Suprapubic skin (tissue), 4 donors: ENCODE measurements around the gene SESN1. TPM values are rescaled to one million over a fixed set of nuclear protein-coding genes. Genes with fewer than 3 reads are reported as not detected.
"Not testable (repeated sequence)": the region's sequence is repeated elsewhere in the genome, so short reads cannot be mapped to it uniquely, and the experiment has no call there.

Experiments used
- DNase-seq, 2 donors: peaks; one replicate each; pipeline ENCODE4 v3.0.0-alpha.2; 2019; ENCODE audit warnings: low spot score in 2 of 2
- H3K27ac ChIP-seq: fragments of 200-600 bp; sonication (generic); one replicate; pipeline ENCODE4 v1.5.1; 2019
- H3K27me3 ChIP-seq: fragments of 200-600 bp; sonication (generic); one replicate; pipeline ENCODE4 v1.5.1; 2019
- H3K36me3 ChIP-seq: fragments of 200-600 bp; sonication (generic); one replicate; pipeline ENCODE4 v1.5.1; 2019
- H3K4me1 ChIP-seq: fragments of 200-600 bp; sonication (generic); one replicate; pipeline ENCODE4 v1.5.1; 2019
- H3K4me3 ChIP-seq: fragments of 200-600 bp; sonication (generic); one replicate; pipeline ENCODE4 v1.5.1; 2019; ENCODE audit warnings: mild to moderate bottlenecking
- H3K9me3 ChIP-seq: fragments of 200-600 bp; sonication (generic); one replicate; pipeline ENCODE4 v1.5.1; 2019
- CTCF ChIP-seq, 2 donors: fragments of 200-600 bp in 1 of 2; fragments of 450-650 bp in 1 of 2; sonication (generic) in 1 of 2; IDR thresholded peaks; one replicate each; pipeline ENCODE4 v1.5.1; 2016 to 2019; ENCODE audit warnings: antibody characterized with exemption in 2 of 2, mild to moderate bottlenecking in 1 of 2, moderate library complexity in 1 of 2
- EP300 ChIP-seq: sonication (generic); formaldehyde crosslinking; IDR thresholded peaks from one replicate; pipeline ENCODE4 v1.6.1; 2017; ENCODE audit warnings: antibody characterized with exemption
- POLR2A ChIP-seq, 2 donors: fragments of 450-650 bp; IDR thresholded peaks; one replicate each; pipeline ENCODE4 v1.6.1; 2017; ENCODE audit warnings: antibody characterized with exemption in 2 of 2, mild to moderate bottlenecking in 2 of 2, moderate library complexity in 2 of 2
- POLR2AphosphoS5 ChIP-seq, 3 donors: sonication (generic); formaldehyde crosslinking; IDR thresholded peaks; one replicate each; pipeline ENCODE4 v1.6.1; 2017; ENCODE audit warnings: antibody characterized with exemption in 3 of 3
- WGBS: methylation state at CpG from one replicate; pipeline ENCODE4 v1.1.5; 2018; 5-methylcytosine and 5-hydroxymethylcytosine counted together
- total RNA-seq, 4 donors: library from RNA; depleted of rRNA; stranded (reverse); fragments of >200 nt; gene quantifications; one replicate each; pipeline ENCODE4 v1.1.0, GENCODE V29; 2016

Gene SESN1
- total RNA-seq, 4 donors from 2014 or later: 70.7 to 207 (median 86.7) TPM

- Histone ChIP-seq H3K27me3 (no peaks in the 10 kb centered on the region), H3K27ac (no peak overlapping the region), H3K36me3 (peaks cover 21% of the 10 kb centered on the region), H3K4me1 (no peaks in the 10 kb centered on the region), H3K9me3 (peaks cover 3% of the 10 kb centered on the region), H3K4me3 (no peak overlapping the region)
- no peak for TF ChIP-seq POLR2AphosphoS5 (IDR thresholded peaks at IDR 0.05)
- no peak for TF ChIP-seq EP300
- TF ChIP-seq POLR2A (IDR thresholded peaks at IDR 0.05): no peak
- 73% methylated on average over 1 of the region's 1 CpG for WGBS
- no peak for DNase-seq
Measured at GRCh38 chr6:108983151-108983550, 111.5 kb downstream of the SESN1 start.

DNA sequence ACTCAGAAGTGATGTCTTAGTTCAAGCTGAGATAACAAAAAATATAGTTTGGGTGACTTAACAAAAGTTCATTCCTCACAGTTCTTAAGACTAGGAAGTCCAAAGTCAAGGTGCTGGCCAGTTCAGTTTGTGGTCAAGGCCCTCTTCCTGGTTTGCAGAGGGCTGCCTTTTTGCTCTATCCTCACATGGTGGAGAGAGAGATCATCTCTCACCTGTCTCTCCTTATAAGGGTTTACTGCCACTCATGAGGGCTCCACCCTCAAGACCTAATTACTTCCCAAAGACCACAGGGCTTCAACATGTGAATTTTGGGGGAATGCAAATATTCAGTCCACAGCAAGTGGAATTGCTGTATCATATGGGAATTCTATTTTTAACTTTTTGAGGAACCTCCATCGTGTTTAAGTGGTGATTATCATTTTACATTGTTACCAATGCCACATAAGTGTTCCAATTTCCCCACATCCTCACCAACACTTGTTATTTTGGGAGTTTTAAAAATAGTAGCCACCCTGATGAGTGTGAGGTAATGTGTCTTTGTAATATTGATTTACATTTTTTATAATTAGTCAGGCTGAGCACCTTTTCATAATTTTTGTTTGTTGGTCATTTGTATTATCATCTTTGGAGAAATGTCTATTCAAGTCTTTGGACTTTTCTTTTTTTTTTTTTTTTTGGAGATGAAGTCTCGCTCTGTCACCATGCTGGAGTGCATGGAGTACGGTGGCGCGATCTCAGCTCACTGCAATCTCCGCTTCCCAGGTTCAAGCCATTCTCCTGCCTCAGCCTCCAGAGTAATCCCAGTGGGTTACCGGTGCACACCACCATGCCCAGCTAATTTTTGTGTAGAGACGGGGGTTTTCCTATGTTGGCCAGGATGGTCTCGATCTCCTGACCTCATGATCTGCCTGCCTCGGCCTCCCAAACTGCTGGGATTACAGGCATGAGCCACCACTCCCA is 112.2 kb downstream of the SESN1 start:
- no peaks in the 10 kb centered on the region for H3K27me3 ChIP-seq
- peaks cover 3% of the 10 kb centered on the region for H3K9me3 ChIP-seq
- TF ChIP-seq EP300 (no peak), POLR2A (IDR thresholded peaks at IDR 0.05) (no peak), CTCF (IDR thresholded peaks at IDR 0.05) (no peak), POLR2AphosphoS5 (IDR thresholded peaks at IDR 0.05) (no peak)
- no peak overlapping the region for H3K4me3 ChIP-seq
- no peaks in the 10 kb centered on the region for H3K4me1 ChIP-seq
- H3K36me3 ChIP-seq: peaks cover 14% of the 10 kb centered on the region
- no peak for DNase-seq
- whole genome bisulfite sequencing: 92% methylated on average over 10 of the region's 10 CpGs
- no peak overlapping the region for H3K27ac ChIP-seq

DNA sequence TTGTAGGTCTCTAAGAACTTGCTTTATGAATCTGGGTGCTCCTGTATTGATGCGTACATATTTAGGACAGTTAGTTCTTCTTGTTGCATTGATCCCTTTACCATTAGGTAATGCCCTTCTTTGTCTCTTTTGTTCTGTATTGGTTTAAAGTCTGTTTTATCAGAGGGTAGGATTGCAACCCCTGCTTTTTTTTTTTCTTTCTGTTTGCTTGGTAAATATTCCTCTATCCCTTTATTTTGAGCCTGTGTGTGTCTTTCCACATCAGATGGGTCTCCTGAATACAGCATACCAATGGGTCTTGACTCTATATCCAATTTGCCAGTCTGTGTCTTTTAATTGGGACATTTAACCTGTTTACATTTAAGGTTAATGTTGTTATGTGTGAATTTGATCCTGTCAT is 116.0 kb downstream of the SESN1 start:
- H3K4me1 ChIP-seq, H3K27ac ChIP-seq, H3K4me3 ChIP-seq, H3K9me3 ChIP-seq, H3K36me3 ChIP-seq, H3K27me3 ChIP-seq, DNase-seq: not testable (repeated sequence)
- WGBS: 96% methylated on average over 1 of the region's 1 CpG

- no peak overlapping the region for H3K27ac ChIP-seq
- no peaks in the 10 kb centered on the region for H3K36me3 ChIP-seq
- peaks cover 3% of the 10 kb centered on the region for H3K9me3 ChIP-seq
- TF ChIP-seq EP300: no peak
- WGBS: 97% methylated on average over 1 of the region's 1 CpG
- H3K27me3 ChIP-seq: no peaks in the 10 kb centered on the region
- DNase-seq: no peak
- H3K4me3 ChIP-seq: no peak overlapping the region
- H3K4me1 ChIP-seq: no peaks in the 10 kb centered on the region
Measured at GRCh38 chr6:108974201-108974600, 120.4 kb downstream of the SESN1 start.

DNA sequence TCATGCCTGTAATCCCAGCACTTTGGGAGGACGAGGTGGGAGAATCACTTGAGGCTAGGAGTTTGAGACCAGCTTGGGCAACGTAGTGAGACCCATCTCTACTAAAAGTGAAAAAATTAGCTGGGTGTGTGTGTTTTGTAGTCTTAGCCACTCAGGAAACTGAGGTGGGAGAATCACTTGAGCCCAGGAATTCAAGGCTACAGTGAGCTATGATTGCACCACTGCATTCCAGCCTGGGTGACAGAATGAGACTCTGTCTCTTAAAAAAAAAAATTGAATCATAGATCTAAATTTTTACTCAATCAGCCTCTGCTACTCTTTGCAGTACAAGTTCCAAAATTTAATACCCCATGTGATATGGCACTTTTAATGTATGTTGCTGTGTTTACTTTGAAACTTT is 124.9 kb downstream of the SESN1 start:
- no peaks in the 10 kb centered on the region for H3K9me3 ChIP-seq
- H3K27ac ChIP-seq: no peak overlapping the region
- TF ChIP-seq EP300 (no peak), CTCF (IDR thresholded peaks at IDR 0.05) (no peak), POLR2AphosphoS5 (IDR thresholded peaks at IDR 0.05) (no peak), POLR2A (IDR thresholded peaks at IDR 0.05) (no peak)
- H3K27me3 ChIP-seq: no peaks in the 10 kb centered on the region
- peaks cover 5% of the 10 kb centered on the region for H3K4me1 ChIP-seq
- no peaks in the 10 kb centered on the region for H3K36me3 ChIP-seq
- 90% methylated on average over 2 of the region's 2 CpGs for WGBS
- no peak overlapping the region for H3K4me3 ChIP-seq
- DNase-seq: no peak

- H3K4me3 ChIP-seq: no peak overlapping the region
- TF ChIP-seq POLR2AphosphoS5 (IDR thresholded peaks at IDR 0.05) (no peak), CTCF (IDR thresholded peaks at IDR 0.05) (no peak), EP300 (no peak), POLR2A (IDR thresholded peaks at IDR 0.05) (no peak)
- H3K4me1 ChIP-seq: peaks cover 5% of the 10 kb centered on the region
- 90% methylated on average over 14 of the region's 14 CpGs for WGBS
- no peaks in the 10 kb centered on the region for H3K36me3 ChIP-seq
- H3K9me3 ChIP-seq: no peaks in the 10 kb centered on the region
- H3K27ac ChIP-seq: no peak overlapping the region
- H3K27me3 ChIP-seq: no peaks in the 10 kb centered on the region
- no peak for DNase-seq
Measured at GRCh38 chr6:108968325-108969316, 126.0 kb downstream of the SESN1 start.
